B cell (primary cell): Measurements from ENCODE around the gene DLX3. TPM values are rescaled to one million over a fixed set of nuclear protein-coding genes. Genes with fewer than 3 reads are reported as not detected.

Source experiments
- ATAC-seq: fragments of 200-7000 bp; cut with Tn5 transposase; one replicate; pipeline ENCODE4 v1.10.0; 2021; ENCODE audit warnings: low read depth, mild to moderate bottlenecking, moderate number of reproducible peaks, moderate library complexity
- CTCF ChIA-PET: fragments of 350-600 bp; sonication (Branson Sonifier 250); formaldehyde crosslinking; loops from one replicate; lab custom pipeline; 2021; ENCODE audit warnings: antibody characterized with exemption, inconsistent platforms; lab: Charles Lee
- POLR2A ChIA-PET: fragments of 350-600 bp; sonication (Branson Sonifier 250); formaldehyde crosslinking; loops from one replicate; lab custom pipeline; 2021; ENCODE audit warnings: antibody characterized with exemption; lab: Charles Lee
- DNase-seq: peaks from one replicate; pipeline ENCODE4 v3.0.0; 2013
- H2AFZ ChIP-seq: 2 replicates; pipeline ENCODE4 v1.6.1; 2012; ENCODE audit warnings: mild to moderate bottlenecking, low read depth, low read length; ENCODE audit not compliant: insufficient read depth, poor library complexity, severe bottlenecking
- H3K27ac ChIP-seq, 2 donors: 1 replicate in 1 of 2; 2 replicates in 1 of 2; pipeline ENCODE4 v1.5.1; 2012 to 2013; ENCODE audit warnings: low read length in 2 of 2, mild to moderate bottlenecking in 2 of 2, moderate library complexity in 1 of 2
- H3K27me3 ChIP-seq, 4 experiments: fragments of 200-600 bp in 1 of 4; sonication (generic) in 1 of 4; replicated peaks in 1 of 4; 1 replicate in 2 of 4; 2 replicates in 2 of 4; pipeline versions ENCODE4 v1.6.1 to v1.7.0; 2013 to 2016; ENCODE audit warnings: low read length in 3 of 4, mild to moderate bottlenecking in 2 of 4, mixed read lengths in 1 of 4, moderate library complexity in 1 of 4; ENCODE audit not compliant: insufficient read depth in 4 of 4, control insufficient read depth in 3 of 4; ENCODE audit errors: control extremely low read depth in 1 of 4
- H3K36me3 ChIP-seq, 2 experiments: replicated peaks in 1 of 2; 1 replicate in 1 of 2; 2 replicates in 1 of 2; pipeline versions ENCODE4 v1.6.1 to v1.7.1; 2013; ENCODE audit warnings: low read length in 1 of 2; ENCODE audit not compliant: insufficient read depth in 2 of 2, control insufficient read depth in 1 of 2; ENCODE audit errors: control extremely low read depth in 1 of 2, extremely low read depth in 1 of 2
- H3K4me1 ChIP-seq, 2 donors: fragments of 200-600 bp in 1 of 2; sonication (generic) in 1 of 2; 1 replicate in 1 of 2; 2 replicates in 1 of 2; pipeline versions ENCODE4 v1.5.1 to v1.6.1; 2013 to 2017; ENCODE audit warnings: low read length in 2 of 2; ENCODE audit not compliant: control insufficient read depth in 2 of 2, insufficient read depth in 2 of 2
- H3K4me2 ChIP-seq: replicated peaks from 2 replicates; pipeline ENCODE3; 2012; ENCODE audit warnings: mild to moderate bottlenecking, low read depth, low read length; ENCODE audit not compliant: poor library complexity, severe bottlenecking
- H3K4me3 ChIP-seq, 5 experiments: fragments of 200-600 bp in 1 of 5; sonication (generic) in 1 of 5; 1 replicate in 3 of 5; 2 replicates in 2 of 5; pipeline versions ENCODE4 v1.5.1 to v1.7.0; 2011 to 2016; ENCODE audit warnings: low read length in 4 of 5, mild to moderate bottlenecking in 4 of 5, low read depth in 2 of 5, control low read depth in 1 of 5, moderate library complexity in 1 of 5; ENCODE audit not compliant: insufficient read depth in 1 of 5; ENCODE audit errors: control extremely low read depth in 1 of 5, extremely low read depth in 1 of 5
- H3K79me2 ChIP-seq: fragments of 200-600 bp; sonication (generic); one replicate; pipeline ENCODE4 v1.6.0; 2016; ENCODE audit warnings: low read length; ENCODE audit not compliant: control insufficient read depth, insufficient read depth
- H3K9ac ChIP-seq: fragments of 200-600 bp; sonication (generic); 2 replicates; pipeline ENCODE4 v1.6.1; 2017; ENCODE audit warnings: mild to moderate bottlenecking, low read length, moderate library complexity
- H3K9me3 ChIP-seq, 3 donors: one replicate each; pipeline versions ENCODE4 v1.6.1 to v1.7.1; 2013; ENCODE audit warnings: low read length in 2 of 3; ENCODE audit not compliant: control insufficient read depth in 2 of 3, insufficient read depth in 1 of 3; ENCODE audit errors: control extremely low read depth in 1 of 3
- H4K20me1 ChIP-seq: 2 replicates; pipeline ENCODE4 v1.6.0; 2012; ENCODE audit warnings: mild to moderate bottlenecking, low read length; ENCODE audit not compliant: insufficient read depth, control insufficient read depth, poor library complexity, severe bottlenecking
- H3K27ac Mint-ChIP-seq: one replicate; pipeline ENCODE4 v1.8.0; 2021; ENCODE audit warnings: mixed read lengths
- H3K27me3 Mint-ChIP-seq: one replicate; pipeline ENCODE4 v1.8.0; 2021; ENCODE audit warnings: mixed read lengths
- H3K4me1 Mint-ChIP-seq: one replicate; pipeline ENCODE4 v1.8.0; 2021; ENCODE audit warnings: mixed read lengths
- H3K4me3 Mint-ChIP-seq: one replicate; pipeline ENCODE4 v1.8.0; 2021; ENCODE audit warnings: mixed read lengths
- H3K9me3 Mint-ChIP-seq: one replicate; pipeline ENCODE4 v1.8.0; 2022; ENCODE audit warnings: mixed read lengths; ENCODE audit not compliant: insufficient read depth
- CTCF ChIP-seq: fragments of 200-600 bp; IDR thresholded peaks from one replicate; pipeline ENCODE4 v1.8.0; 2022; ENCODE audit warnings: antibody characterized with exemption, mild to moderate bottlenecking
- EZH2 ChIP-seq: IDR thresholded peaks from 2 replicates; pipeline ENCODE4 v1.6.1; 2012; ENCODE audit warnings: borderline replicate concordance, low read depth, mild to moderate bottlenecking, moderate library complexity, low read length; ENCODE audit not compliant: insufficient read depth, poor library complexity, severe bottlenecking
- WGBS: methylation state at CpG from one replicate; pipeline ENCODE4 v1.1.5; 2013; ENCODE audit warnings: missing lambda C conversion rate; ENCODE audit not compliant: insufficient coverage; 5-methylcytosine and 5-hydroxymethylcytosine counted together
- intact Hi-C: fragments of 100-400 bp; cut with micrococcal nuclease; formaldehyde crosslinking; loops from one replicate; pipeline ENCODE4 v1.10.0; 2022
- polyA plus RNA-seq: library from polyadenylated mRNA; depleted of rRNA; stranded (reverse); fragments of >200 nt; gene quantifications from 2 replicates; pipeline ENCODE4 v1.2.3, GENCODE V29; 2012
- total RNA-seq, 2 donors: library from RNA; stranded (reverse); fragments of 120-200 nt in 1 of 2; gene quantifications; 1 replicate in 1 of 2; 2 replicates in 1 of 2; pipeline versions ENCODE4 v1.2.3 to v1.2.4, GENCODE V29; 2013 to 2022

DLX3 gene
- total and polyA plus RNA-seq, 2 donors (not counting 1 experiment from before 2014, with no cell fraction given) = not detected

DNA sequence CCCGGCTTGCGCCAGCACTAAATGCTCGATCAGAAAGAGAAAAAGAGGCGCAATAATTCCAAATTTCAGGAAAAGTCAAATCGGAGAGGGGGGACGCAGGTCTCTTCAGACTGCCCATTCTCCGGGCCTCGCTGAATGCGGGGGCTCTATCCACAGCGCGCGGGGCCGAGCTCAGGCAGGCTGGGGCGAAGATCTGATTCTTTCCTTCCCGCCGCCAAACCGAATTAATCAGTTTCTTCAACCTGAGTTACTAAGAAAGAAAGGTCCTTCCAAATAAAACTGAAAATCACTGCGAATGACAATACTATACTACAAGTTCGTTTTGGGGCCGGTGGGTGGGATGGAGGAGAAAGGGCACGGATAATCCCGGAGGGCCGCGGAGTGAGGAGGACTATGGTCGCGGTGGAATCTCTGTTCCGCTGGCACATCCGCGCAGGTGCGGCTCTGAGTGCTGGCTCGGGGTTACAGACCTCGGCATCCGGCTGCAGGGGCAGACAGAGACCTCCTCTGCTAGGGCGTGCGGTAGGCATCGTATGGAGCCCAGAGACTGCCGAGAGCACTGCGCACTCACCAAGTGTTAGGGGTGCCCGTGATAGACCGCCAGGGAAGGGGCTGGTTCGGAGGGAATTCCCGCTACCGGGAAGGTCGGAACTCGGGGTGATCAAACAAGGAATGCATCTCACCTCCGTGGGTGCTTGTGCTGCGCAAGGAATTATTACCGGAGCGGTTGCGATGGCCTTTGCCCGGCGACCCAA is 30.1 kb downstream of the DLX3 start:
- POLR2A ChIA-PET = no interaction called here
- TF ChIP-seq CTCF (no peak), EZH2 (no peak)
- peaks cover 0 to 78% (median 63%) of the 10 kb centered on the region in 4 experiments for H3K27me3 ChIP-seq
- no peaks in the 10 kb centered on the region for H4K20me1 ChIP-seq
- Mint-ChIP-seq H3K4me1 (peaks cover 35% of the 10 kb centered on the region), H3K27ac (peak overlapping the region; percentile 34), H3K9me3 (no peaks in the 10 kb centered on the region), H3K27me3 (peaks cover 71% of the 10 kb centered on the region), H3K4me3 (peak overlapping the region; percentile 52)
- peaks cover 0 to 43% (median 0%) of the 10 kb centered on the region in 3 donors for H3K9me3 ChIP-seq
- ATAC-seq (no peak), DNase-seq (peak; percentile 61)
- H3K4me3 ChIP-seq = peak overlapping the region in 1 of 5 experiments; percentile 41
- peak overlapping the region; percentile 25 for H2AFZ ChIP-seq
- H3K4me1 ChIP-seq = peaks cover 44 to 53% of the 10 kb centered on the region in 2 donors
- CTCF ChIA-PET = interaction anchor here (1.5 kb wide), 1 partner anchor 32 kb away, joined by 6 read pairs; no protein-coding TSS in a partner anchor
- peak overlapping the region; percentile 57 for H3K4me2 ChIP-seq
- 7% methylated on average over 46 of the region's 52 CpGs for WGBS
- H3K27ac ChIP-seq = no peak overlapping the region
- H3K9ac ChIP-seq = peak overlapping the region; percentile 13
- H3K36me3 ChIP-seq = no peaks in the 10 kb centered on the region
- intact Hi-C loops = no loop called here
- H3K79me2 ChIP-seq = no peaks in the 10 kb centered on the region

- Mint-ChIP-seq H3K27ac (no peak overlapping the region), H3K4me1 (peaks cover 31% of the 10 kb centered on the region), H3K9me3 (no peaks in the 10 kb centered on the region), H3K27me3 (peaks cover 70% of the 10 kb centered on the region), H3K4me3 (peak overlapping the region; percentile 40)
- Histone ChIP-seq H3K79me2 (no peaks in the 10 kb centered on the region), H3K9me3 (peaks cover 0 to 41% (median 0%) of the 10 kb centered on the region in 3 donors), H3K27me3 (peaks cover 0 to 72% (median 61%) of the 10 kb centered on the region in 4 experiments), H3K27ac (no peak overlapping the region), H3K4me1 (peaks cover 39 to 49% of the 10 kb centered on the region in 2 donors), H3K4me3 (no peak overlapping the region), H4K20me1 (no peaks in the 10 kb centered on the region), H3K9ac (no peak overlapping the region), H3K36me3 (no peaks in the 10 kb centered on the region), H3K4me2 (peak overlapping the region; percentile 57), H2AFZ (no peak overlapping the region)
- WGBS = 18% methylated on average over 9 of the region's 18 CpGs
- DNase-seq (peak; percentile 30), ATAC-seq (no peak)
- CTCF ChIA-PET = interaction anchor here (1.5 kb wide), 1 partner anchor 32 kb away, joined by 6 read pairs; no protein-coding TSS in a partner anchor
- POLR2A ChIA-PET = no interaction called here
- intact Hi-C loops = no loop called here
- TF ChIP-seq CTCF (no peak), EZH2 (no peak)
These were observed 30.7 kb downstream of the DLX3 start for GRCh38 chr17:49964303-49964768.
